HG02571 (cell line): Measurements from ENCODE around the gene PITX2.
A peak's percentile ranks its signal among the peaks of the same experiment; 100 is the strongest.
"Not testable (repeated sequence)": the region's sequence is repeated elsewhere in the genome, so short reads cannot be mapped to it uniquely, and the experiment has no call there.

Source experiments
- ATAC-seq: cut with Tn5 transposase; IDR thresholded peaks from one replicate; pipeline ENCODE4 v1.9.1; 2021; ENCODE audit warnings: mild to moderate bottlenecking, moderate library complexity; ENCODE audit not compliant: unreplicated experiment

The PITX2 gene

GRCh38 chr4:110613745-110614144 is 9.1 kb downstream of the PITX2 start:
- no peak for ATAC-seq

GRCh38 chr4:110612631-110613269 is 10.1 kb downstream of the PITX2 start:
- no peak for ATAC-seq

GRCh38 chr4:110611968-110612447 is 10.9 kb downstream of the PITX2 start:
- no peak for ATAC-seq

GRCh38 chr4:110610940-110611831 is 11.7 kb downstream of the PITX2 start:
- peak; percentile 72 for ATAC-seq

GRCh38 chr4:110610620-110610939 is 12.3 kb downstream of the PITX2 start:
- ATAC-seq = no peak

GRCh38 chr4:110609044-110609750 is 13.7 kb downstream of the PITX2 start:
- ATAC-seq = no peak

- ATAC-seq = no peak
Observed at GRCh38 chr4:110605077-110605476, 17.8 kb downstream of the PITX2 start.

- ATAC-seq = no peak
Observed at GRCh38 chr4:110602061-110602460, 20.8 kb downstream of the PITX2 start.

GRCh38 chr4:110597582-110597981 is 25.3 kb downstream of the PITX2 start:
- ATAC-seq = no peak

- no peak for ATAC-seq
Observed at GRCh38 chr4:110596431-110596830, 26.4 kb downstream of the PITX2 start.

- no peak for ATAC-seq
Observed at GRCh38 chr4:110595583-110595982, 27.3 kb downstream of the PITX2 start.

- no peak for ATAC-seq
Observed at GRCh38 chr4:110589297-110589696, 33.6 kb downstream of the PITX2 start.

- ATAC-seq = no peak
Observed at GRCh38 chr4:110587666-110588285, 35.1 kb downstream of the PITX2 start.

GRCh38 chr4:110586131-110586850 is 36.6 kb downstream of the PITX2 start:
- ATAC-seq = no peak

- ATAC-seq = not testable (repeated sequence)
Observed at GRCh38 chr4:110576696-110577095, 46.2 kb downstream of the PITX2 start.
